GM19455 (cell line): ENCODE measurements around the gene DPP6.

Source experiments
- ATAC-seq: cut with Tn5 transposase; IDR thresholded peaks from one replicate; pipeline ENCODE4 v1.9.1; 2021; ENCODE audit not compliant: unreplicated experiment

Gene DPP6

GRCh38 chr7:154394804-154395203 lies 342.6 kb downstream of the DPP6 start:
- no peak for ATAC-seq

GRCh38 chr7:154406312-154406711 lies 354.1 kb downstream of the DPP6 start:
- no peak for ATAC-seq

GRCh38 chr7:154409703-154410311 lies 357.6 kb downstream of the DPP6 start:
- no peak for ATAC-seq

- ATAC-seq: no peak
Observed at GRCh38 chr7:154412105-154412504, 359.9 kb downstream of the DPP6 start.

- ATAC-seq: no peak
Observed at GRCh38 chr7:154415709-154416399, 363.7 kb downstream of the DPP6 start.

GRCh38 chr7:154416714-154417113 lies 364.5 kb downstream of the DPP6 start:
- ATAC-seq: no peak

- ATAC-seq: no peak
Observed at GRCh38 chr7:154419344-154419743, 367.1 kb downstream of the DPP6 start.

- no peak for ATAC-seq
Observed at GRCh38 chr7:154423231-154423630, 371.0 kb downstream of the DPP6 start.

GRCh38 chr7:154424350-154424749 lies 372.2 kb downstream of the DPP6 start:
- no peak for ATAC-seq

- no peak for ATAC-seq
Observed at GRCh38 chr7:154425271-154425670, 373.1 kb downstream of the DPP6 start.

- no peak for ATAC-seq
Observed at GRCh38 chr7:154426778-154427177, 374.6 kb downstream of the DPP6 start.

GRCh38 chr7:154427533-154427932 lies 375.3 kb downstream of the DPP6 start:
- ATAC-seq: no peak

- ATAC-seq: no peak
Observed at GRCh38 chr7:154429666-154430404, 377.6 kb downstream of the DPP6 start.

GRCh38 chr7:154430640-154431039 lies 378.4 kb downstream of the DPP6 start:
- ATAC-seq: no peak

GRCh38 chr7:154431045-154431444 lies 378.8 kb downstream of the DPP6 start:
- no peak for ATAC-seq

GRCh38 chr7:154433632-154434598 lies 381.7 kb downstream of the DPP6 start:
- no peak for ATAC-seq

GRCh38 chr7:154436560-154436959 lies 384.4 kb downstream of the DPP6 start:
- no peak for ATAC-seq

- ATAC-seq: no peak
Observed at GRCh38 chr7:154437234-154437633, 385.0 kb downstream of the DPP6 start.

GRCh38 chr7:154438571-154439367 lies 386.6 kb downstream of the DPP6 start:
- no peak for ATAC-seq

GRCh38 chr7:154440058-154440457 lies 387.9 kb downstream of the DPP6 start:
- ATAC-seq: no peak
